ENCODE measurements around the gene ING5.
A peak's percentile ranks its signal among the peaks of the same experiment; 100 is the strongest.
"Not testable (repeated sequence)": the region's sequence is repeated elsewhere in the genome, so short reads cannot be mapped to it uniquely, and the experiment has no call there.

Gene ING5

GRCh38 chr2:241701399-241702154 is at the start of gene ING5:
Gene ING5 (plus strand): TSS chr2:241702039. CDS start chr2:241702066, 27 bp downstream.
- peak; percentile 98 for DNase-seq

- no peak for DNase-seq
These were observed 49.7 kb upstream of the ING5 start for GRCh38 chr2:241652142-241652541.

- no peak for DNase-seq
These were observed 49.1 kb upstream of the ING5 start for GRCh38 chr2:241652722-241653121.

- no peak for DNase-seq
These were observed 48.6 kb upstream of the ING5 start for GRCh38 chr2:241653210-241653750.

- DNase-seq, result no peak
These were observed 47.3 kb upstream of the ING5 start for GRCh38 chr2:241654551-241654950.

- no peak for DNase-seq
These were observed 46.2 kb upstream of the ING5 start for GRCh38 chr2:241655516-241656189.

- DNase-seq, result no peak
These were observed 45.6 kb upstream of the ING5 start for GRCh38 chr2:241656190-241656741.

GRCh38 chr2:241657786-241658254 is 44.0 kb upstream of the ING5 start:
- no peak for DNase-seq

- no peak for DNase-seq
These were observed 43.5 kb upstream of the ING5 start for GRCh38 chr2:241658296-241658695.

GRCh38 chr2:241659150-241659739 is 42.6 kb upstream of the ING5 start:
- peak; percentile 77 for DNase-seq

- DNase-seq, result no peak
These were observed 41.1 kb upstream of the ING5 start for GRCh38 chr2:241660593-241661213.

- DNase-seq, result not testable (repeated sequence)
These were observed 39.1 kb upstream of the ING5 start for GRCh38 chr2:241662731-241663130.

- no peak for DNase-seq
These were observed 36.0 kb upstream of the ING5 start for GRCh38 chr2:241665731-241666440.

- no peak for DNase-seq
These were observed 35.0 kb upstream of the ING5 start for GRCh38 chr2:241666627-241667400.

GRCh38 chr2:241668354-241668753 is 33.5 kb upstream of the ING5 start:
- no peak for DNase-seq

GRCh38 chr2:241668839-241669238 is 33.0 kb upstream of the ING5 start:
- DNase-seq, result no peak

GRCh38 chr2:241670333-241671110 is 31.3 kb upstream of the ING5 start:
- no peak for DNase-seq

- no peak for DNase-seq
These were observed 30.2 kb upstream of the ING5 start for GRCh38 chr2:241671457-241672240.
